HG03457 (cell line): Measurements from ENCODE around the gene KRT17.
"Not testable (repeated sequence)": the region's sequence is repeated elsewhere in the genome, so short reads cannot be mapped to it uniquely, and the experiment has no call there.

ENCODE experiments used
- ATAC-seq: cut with Tn5 transposase; IDR thresholded peaks from one replicate; pipeline ENCODE4 v1.9.1; 2021; ENCODE audit warnings: moderate number of reproducible peaks; ENCODE audit not compliant: unreplicated experiment

The KRT17 gene

GRCh38 chr17:41578971-41579370 is 45.4 kb downstream of the KRT17 start:
- no peak for ATAC-seq

GRCh38 chr17:41578538-41578937 is 45.8 kb downstream of the KRT17 start:
- ATAC-seq = no peak

- not testable (repeated sequence) for ATAC-seq
Observed at GRCh38 chr17:41576740-41577139, 47.6 kb downstream of the KRT17 start.

- ATAC-seq = no peak
Observed at GRCh38 chr17:41575336-41575735, 49.0 kb downstream of the KRT17 start.

GRCh38 chr17:41571561-41572434 is 52.6 kb downstream of the KRT17 start, which contains the start of gene KRT9:
Gene KRT9, minus strand, starts transcription at chr17:41572059. Its CDS starts 67 bp downstream, at chr17:41571992.
- ATAC-seq = no peak
